IPS-NIHi11 (cell line): ENCODE data around the gene AGAP1.
"Not testable (repeated sequence)": the region's sequence is repeated elsewhere in the genome, so short reads cannot be mapped to it uniquely, and the experiment has no call there.

Experiments used
- DNase-seq: peaks from one replicate; pipeline ENCODE4 v3.0.0; 2012; ENCODE audit warnings: mixed read lengths, low spot score

Gene AGAP1

GRCh38 chr2:235737840-235738239, 244.0 kb downstream of the AGAP1 start:
- no peak for DNase-seq

- no peak for DNase-seq
These were observed 246.0 kb downstream of the AGAP1 start for GRCh38 chr2:235739704-235740415.

GRCh38 chr2:235740821-235741220, 247.0 kb downstream of the AGAP1 start:
- peak; percentile 67 for DNase-seq

GRCh38 chr2:235744161-235744560, 250.3 kb downstream of the AGAP1 start:
- DNase-seq, result no peak

- no peak for DNase-seq
These were observed 251.8 kb downstream of the AGAP1 start for GRCh38 chr2:235745597-235745996.

GRCh38 chr2:235746257-235746934, 252.6 kb downstream of the AGAP1 start:
- peak; percentile 82 for DNase-seq

GRCh38 chr2:235747001-235747785, 253.3 kb downstream of the AGAP1 start:
- no peak for DNase-seq

- peak; percentile 39 for DNase-seq
These were observed 253.9 kb downstream of the AGAP1 start for GRCh38 chr2:235747786-235748091.

GRCh38 chr2:235749121-235749770, 255.4 kb downstream of the AGAP1 start:
- no peak for DNase-seq

GRCh38 chr2:235749771-235750160, 255.9 kb downstream of the AGAP1 start:
- no peak for DNase-seq

- no peak for DNase-seq
These were observed 259.0 kb downstream of the AGAP1 start for GRCh38 chr2:235752846-235753245.

- no peak for DNase-seq
These were observed 260.7 kb downstream of the AGAP1 start for GRCh38 chr2:235754357-235755207.

- no peak for DNase-seq
These were observed 262.6 kb downstream of the AGAP1 start for GRCh38 chr2:235756491-235756890.

- DNase-seq, result no peak
These were observed 263.4 kb downstream of the AGAP1 start for GRCh38 chr2:235757212-235757611.

- DNase-seq, result no peak
These were observed 263.8 kb downstream of the AGAP1 start for GRCh38 chr2:235757640-235758039.

GRCh38 chr2:235762832-235763598, 269.2 kb downstream of the AGAP1 start:
- no peak for DNase-seq

GRCh38 chr2:235763816-235764215, 270.0 kb downstream of the AGAP1 start:
- no peak for DNase-seq

GRCh38 chr2:235764478-235764877, 270.6 kb downstream of the AGAP1 start:
- DNase-seq, result not testable (repeated sequence)

GRCh38 chr2:235765181-235765820, 271.5 kb downstream of the AGAP1 start:
- peak; percentile 30 for DNase-seq

GRCh38 chr2:235766278-235766677, 272.4 kb downstream of the AGAP1 start:
- DNase-seq, result peak; percentile 75
